GM19372 (cell line): ENCODE measurements around the gene F9.

Experiments used
- ATAC-seq: cut with Tn5 transposase; IDR thresholded peaks from one replicate; pipeline ENCODE4 v1.9.1; 2021; ENCODE audit warnings: mild to moderate bottlenecking, low read depth, moderate library complexity; ENCODE audit not compliant: unreplicated experiment

F9 gene

GRCh38 chrX:139596068-139596467 lies 65.5 kb downstream of the F9 start:
- no peak for ATAC-seq

DNA sequence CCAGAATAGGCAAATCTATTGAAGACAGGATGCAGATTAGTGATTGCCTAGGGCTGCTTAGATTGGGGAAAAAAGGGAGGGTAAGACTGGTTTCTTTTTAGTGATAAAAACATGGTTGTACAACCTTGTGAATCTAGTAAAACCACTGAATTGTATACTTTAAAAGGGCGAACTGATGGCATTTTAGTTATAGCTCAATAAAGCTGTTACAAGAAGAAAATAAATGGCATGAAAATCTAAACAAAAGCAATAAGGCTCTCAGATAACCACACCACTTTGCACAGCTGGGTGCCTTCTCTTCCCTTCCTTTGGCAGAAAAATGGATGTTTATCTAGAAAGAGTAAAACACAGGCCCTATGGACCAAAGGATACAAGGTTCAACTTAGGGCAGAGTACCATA lies 69.6 kb downstream of the F9 start:
- ATAC-seq, result no peak
